Naive thymus-derived CD4-positive, alpha-beta T cell (primary cell): ENCODE measurements around the gene CHTF8. TPM values are rescaled to one million over a fixed set of nuclear protein-coding genes. Genes with fewer than 3 reads are reported as not detected.
"Not testable (repeated sequence)": the region's sequence is repeated elsewhere in the genome, so short reads cannot be mapped to it uniquely, and the experiment has no call there.

Experiments
- ATAC-seq: fragments of 150-1000 bp; cut with Tn5 transposase; 2 replicates; pipeline ENCODE4 v1.10.0; 2021; ENCODE audit warnings: mild to moderate bottlenecking, moderate library complexity
- CTCF ChIA-PET: fragments of 350-600 bp; sonication (Branson Sonifier 250); formaldehyde crosslinking; loops from one replicate; lab custom pipeline; 2021; ENCODE audit warnings: antibody characterized with exemption; lab: Charles Lee
- POLR2A ChIA-PET: fragments of 350-600 bp; sonication (Branson Sonifier 250); formaldehyde crosslinking; loops from one replicate; lab custom pipeline; 2021; ENCODE audit warnings: antibody characterized with exemption, inconsistent platforms; lab: Charles Lee
- DNase-seq, 9 donors: peaks; one replicate each; pipeline versions ENCODE4 v3.0.0 to v3.0.0-alpha.2; 2020 to 2022; ENCODE audit warnings: mixed read lengths in 1 of 9
- H3K27ac ChIP-seq: one replicate; pipeline ENCODE4 v1.7.0; 2013; ENCODE audit warnings: mild to moderate bottlenecking, low read depth, low read length, moderate library complexity
- H3K27me3 ChIP-seq, 2 donors: one replicate each; pipeline ENCODE4 v1.7.0; 2013; ENCODE audit warnings: low read length in 2 of 2, mild to moderate bottlenecking in 2 of 2, moderate library complexity in 2 of 2; ENCODE audit not compliant: control insufficient read depth in 2 of 2, insufficient read depth in 2 of 2
- H3K36me3 ChIP-seq, 3 experiments: 1 replicate in 2 of 3; 2 replicates in 1 of 3; pipeline ENCODE4 v1.7.0; 2013; ENCODE audit warnings: low read length in 3 of 3, mild to moderate bottlenecking in 3 of 3, moderate library complexity in 1 of 3; ENCODE audit not compliant: insufficient read depth in 3 of 3, control insufficient read depth in 2 of 3
- H3K4me1 ChIP-seq, 2 donors: one replicate each; pipeline ENCODE4 v1.7.0; 2013; ENCODE audit warnings: low read length in 2 of 2, mild to moderate bottlenecking in 2 of 2, moderate library complexity in 1 of 2; ENCODE audit not compliant: control insufficient read depth in 2 of 2, insufficient read depth in 2 of 2
- H3K4me3 ChIP-seq: 2 replicates; pipeline ENCODE4 v1.7.0; 2013; ENCODE audit warnings: mild to moderate bottlenecking, low read length
- H3K9me3 ChIP-seq, 3 experiments: 1 replicate in 2 of 3; 2 replicates in 1 of 3; pipeline ENCODE4 v1.7.0; 2013; ENCODE audit warnings: low read length in 3 of 3; ENCODE audit not compliant: control insufficient read depth in 2 of 3
- H3K27ac Mint-ChIP-seq, 9 donors: one replicate each; pipeline ENCODE4 v1.8.0; 2020 to 2022; ENCODE audit warnings: mixed read lengths in 9 of 9, mild to moderate bottlenecking in 8 of 9, moderate library complexity in 5 of 9, inconsistent platforms in 2 of 9
- H3K27me3 Mint-ChIP-seq, 5 donors: one replicate each; pipeline ENCODE4 v1.8.0; 2021 to 2022; ENCODE audit warnings: mixed read lengths in 5 of 5, mild to moderate bottlenecking in 1 of 5
- H3K36me3 Mint-ChIP-seq, 5 donors: one replicate each; pipeline ENCODE4 v1.8.0; 2020 to 2022; ENCODE audit warnings: mixed read lengths in 5 of 5, mild to moderate bottlenecking in 3 of 5, inconsistent platforms in 1 of 5
- H3K4me1 Mint-ChIP-seq, 7 donors: one replicate each; pipeline ENCODE4 v1.8.0; 2020 to 2022; ENCODE audit warnings: mixed read lengths in 7 of 7, mild to moderate bottlenecking in 3 of 7, inconsistent platforms in 1 of 7
- H3K4me3 Mint-ChIP-seq, 10 donors: one replicate each; pipeline ENCODE4 v1.8.0; 2020 to 2022; ENCODE audit warnings: mild to moderate bottlenecking in 10 of 10, mixed read lengths in 10 of 10, moderate library complexity in 6 of 10, inconsistent platforms in 2 of 10
- H3K9me3 Mint-ChIP-seq, 11 donors: one replicate each; pipeline ENCODE4 v1.8.0; 2020 to 2022; ENCODE audit warnings: mixed read lengths in 11 of 11, mild to moderate bottlenecking in 4 of 11, inconsistent platforms in 1 of 11, moderate library complexity in 1 of 11
- intact Hi-C, 2 donors: fragments of 100-400 bp; cut with micrococcal nuclease; formaldehyde crosslinking; loops; one replicate each; pipeline ENCODE4 v1.15.1; 2023
- polyA plus RNA-seq, 2 donors: library from polyadenylated mRNA; unstranded; fragments of 300-500 nt; fragmentation: Illumina TruSeq; gene quantifications; one replicate each; pipeline ENCODE4 v1.2.3, GENCODE V29; 2021
- total RNA-seq, 6 experiments: library from RNA in 5 of 6; stranded (reverse) in 5 of 6; gene quantifications; 1 replicate in 5 of 6; 2 replicates in 1 of 6; pipeline ENCODE4 v1.2.3 and lab custom pipeline; 2021 to 2026

The CHTF8 gene
- total and polyA plus RNA-seq, 7 experiments from 2014 or later, result 53.3 to 210 (median 141) TPM

DNA sequence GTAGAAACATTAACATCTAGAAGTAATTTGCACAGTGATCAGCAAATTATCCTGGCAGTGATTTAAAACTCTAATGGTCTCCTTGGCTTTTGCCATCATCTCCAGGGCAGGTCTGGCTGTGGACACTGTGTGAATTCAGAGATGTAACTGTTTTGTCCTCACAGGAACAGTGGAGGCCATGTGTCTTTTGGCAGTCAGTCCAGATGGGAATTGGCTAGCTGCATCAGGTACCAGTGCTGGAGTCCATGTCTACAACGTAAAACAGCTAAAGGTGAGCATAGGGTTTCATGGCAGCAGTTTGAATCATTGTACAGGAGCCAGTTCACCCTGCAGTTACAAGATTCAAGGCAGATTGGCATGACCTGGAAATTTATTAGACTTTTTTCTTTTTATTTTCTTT, 27.8 kb upstream of the CHTF8 start:
- H3K4me3 ChIP-seq, result no peak overlapping the region
- CTCF ChIA-PET, result no interaction called here

DNA sequence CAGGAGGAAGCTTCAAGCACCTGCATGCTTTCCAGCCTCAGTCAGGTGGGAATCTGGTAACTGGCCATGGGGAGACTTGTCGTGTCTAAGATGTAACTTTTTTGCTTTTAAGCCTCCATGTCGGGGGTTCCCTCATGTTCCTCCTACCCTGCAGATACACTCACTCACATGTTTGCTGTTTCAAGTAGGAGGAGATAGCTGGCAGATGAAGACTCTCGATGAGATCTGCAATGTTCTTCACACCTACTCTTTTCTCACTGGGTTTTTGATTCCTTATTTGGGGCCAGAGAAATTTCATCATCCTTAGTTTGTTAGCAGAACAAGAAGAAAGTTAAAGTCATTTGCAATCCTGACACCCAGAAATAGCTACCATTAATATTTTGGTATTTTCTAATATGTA, 24.8 kb upstream of the CHTF8 start:
- H3K4me3 ChIP-seq, result no peak overlapping the region
- intact Hi-C loops, result no loop called here
- Mint-ChIP-seq H3K36me3 (peaks cover 17 to 57% (median 40%) of the 10 kb centered on the region in 5 donors), H3K4me1 (peaks cover 0 to 10% (median 0%) of the 10 kb centered on the region in 7 donors), H3K4me3 (no peak overlapping the region), H3K27ac (no peak overlapping the region), H3K9me3 (no peaks in the 10 kb centered on the region), H3K27me3 (no peaks in the 10 kb centered on the region)
- no peaks in the 10 kb centered on the region for H3K27me3 ChIP-seq
- no peak overlapping the region for H3K27ac ChIP-seq
- peaks cover 5 to 84% (median 22%) of the 10 kb centered on the region in 3 experiments for H3K36me3 ChIP-seq
- DNase-seq, result no peak
- ChIA-PET CTCF (interaction anchor here (2.1 kb wide), 1 partner anchor 128 kb away, joined by 11 read pairs; no protein-coding TSS in a partner anchor), POLR2A (no interaction called here)
- H3K4me1 ChIP-seq, result no peaks in the 10 kb centered on the region
- no peak for ATAC-seq
- no peaks in the 10 kb centered on the region for H3K9me3 ChIP-seq

More for the DNA sequence above, 27.8 kb upstream of the CHTF8 start:
- no peaks in the 10 kb centered on the region for H3K27me3 ChIP-seq
- H3K9me3 Mint-ChIP-seq, result no peaks in the 10 kb centered on the region
- H3K4me3 Mint-ChIP-seq, result no peak overlapping the region
- POLR2A ChIA-PET, result no interaction called here
- ATAC-seq (no peak), DNase-seq (no peak)
- H3K9me3 ChIP-seq, result no peaks in the 10 kb centered on the region
- H3K4me1 ChIP-seq, result no peaks in the 10 kb centered on the region
- H3K27me3 Mint-ChIP-seq, result no peaks in the 10 kb centered on the region
- intact Hi-C loops, result no loop called here
- H3K4me1 Mint-ChIP-seq, result peaks cover 0 to 11% (median under 1%) of the 10 kb centered on the region in 7 donors
- peaks cover 11 to 49% (median 38%) of the 10 kb centered on the region in 5 donors for H3K36me3 Mint-ChIP-seq
- H3K27ac Mint-ChIP-seq, result no peak overlapping the region
- no peak overlapping the region for H3K27ac ChIP-seq
- H3K36me3 ChIP-seq, result peaks cover 7 to 74% (median 7%) of the 10 kb centered on the region in 3 experiments

DNA sequence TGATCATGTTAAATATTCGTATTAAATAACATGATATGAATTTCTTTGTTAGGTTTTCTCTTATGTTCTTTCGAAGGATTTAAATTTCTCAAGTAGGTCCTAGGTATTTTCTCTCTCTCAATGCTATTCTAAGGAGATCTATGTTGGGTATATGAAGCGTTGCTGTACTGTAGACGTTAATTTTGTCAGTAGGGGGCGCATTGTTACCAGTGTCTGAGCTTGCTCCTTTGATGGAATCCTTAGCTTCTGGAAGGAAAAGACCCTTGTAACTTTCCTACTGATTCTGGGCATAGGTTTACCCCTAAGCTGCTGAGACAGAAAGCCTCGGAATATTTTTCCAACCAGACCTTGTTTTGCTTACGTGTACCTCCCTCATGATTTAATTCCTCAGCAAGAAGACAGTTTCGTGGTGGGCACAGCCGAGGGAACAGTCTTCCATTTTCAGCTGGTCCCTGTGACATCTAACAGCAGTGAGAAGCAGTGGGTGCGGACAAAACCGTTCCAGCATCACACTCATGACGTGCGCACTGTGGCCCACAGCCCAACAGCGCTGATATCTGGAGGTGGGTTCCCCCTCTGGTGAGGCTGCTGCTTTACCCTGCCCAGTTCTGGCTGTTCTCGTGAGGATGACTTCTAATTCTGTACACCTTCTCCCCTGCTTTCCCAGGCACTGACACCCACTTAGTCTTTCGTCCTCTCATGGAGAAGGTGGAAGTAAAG, 17.9 kb upstream of the CHTF8 start:
- H3K36me3 ChIP-seq, result peaks cover 5 to 64% (median 15%) of the 10 kb centered on the region in 3 experiments
- CTCF ChIA-PET, result interaction anchor here (0.6 to 6.9 kb wide), 11 partner anchors 38 to 271 kb away, joined by 3 to 131 read pairs (median 3); no protein-coding TSS in a partner anchor

DNA sequence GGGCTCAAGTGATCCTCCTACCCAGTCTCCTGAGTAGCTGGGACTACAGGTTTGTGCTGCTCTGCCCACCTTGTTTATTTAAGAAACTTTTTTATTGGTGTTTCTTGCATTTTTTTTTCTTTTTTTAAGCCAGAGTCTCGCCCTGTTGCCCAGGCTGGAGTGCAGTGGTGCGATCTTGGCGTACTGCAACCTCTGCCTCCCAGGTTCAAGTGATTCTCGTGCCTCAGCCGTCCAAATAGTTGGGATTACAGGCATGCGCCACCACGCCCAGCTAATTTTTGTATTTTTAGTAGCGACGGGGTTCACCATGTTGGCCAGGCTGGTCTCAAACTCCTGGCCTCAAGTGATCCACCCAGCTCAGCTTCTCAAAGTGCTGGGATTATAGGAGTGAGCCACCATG, 17.2 kb upstream of the CHTF8 start:
- not testable (repeated sequence) for H3K4me1 Mint-ChIP-seq, H3K4me1 ChIP-seq, H3K27ac ChIP-seq, H3K27me3 ChIP-seq, H3K27ac Mint-ChIP-seq, H3K9me3 Mint-ChIP-seq, ATAC-seq, H3K9me3 ChIP-seq, H3K27me3 Mint-ChIP-seq, H3K4me3 Mint-ChIP-seq, DNase-seq, H3K4me3 ChIP-seq
- ChIA-PET POLR2A (interaction anchor here (0.7 kb wide), 1 partner anchor 136 kb away, joined by 3 read pairs; no protein-coding TSS in a partner anchor), CTCF (interaction anchor here (0.6 to 6.9 kb wide), 6 partner anchors 20 to 180 kb away, joined by 3 to 131 read pairs (median 6); no protein-coding TSS in a partner anchor)
- intact Hi-C loops, result loop anchor here (1.0 to 5.0 kb wide), 3 partner anchors 38 to 138 kb away; partner anchors contain the start of gene SNTB2 (in 1 of the 2)
- H3K36me3 ChIP-seq, result peaks cover 5 to 65% (median 15%) of the 10 kb centered on the region in 3 experiments
- peaks cover 8 to 34% (median 26%) of the 10 kb centered on the region in 5 donors for H3K36me3 Mint-ChIP-seq

More for the DNA sequence above, 17.9 kb upstream of the CHTF8 start:
- H3K9me3 Mint-ChIP-seq, result no peaks in the 10 kb centered on the region
- peak in 7 of 9 donors; percentile 41 to 70 (median 63) for DNase-seq
- POLR2A ChIA-PET, result interaction anchor here (1.0 kb wide), 1 partner anchor 135 kb away, joined by 3 read pairs; no protein-coding TSS in a partner anchor
- intact Hi-C loops, result loop anchor here (1.0 to 5.0 kb wide), 3 partner anchors 37 to 137 kb away; partner anchors contain the start of gene SNTB2 (in 1 of the 2)
- no peaks in the 10 kb centered on the region for H3K4me1 ChIP-seq
- no peak overlapping the region for H3K4me3 Mint-ChIP-seq
- H3K4me3 ChIP-seq, result no peak overlapping the region
- no peaks in the 10 kb centered on the region for H3K27me3 ChIP-seq
- peak; percentile 84 for ATAC-seq
- H3K27ac ChIP-seq, result no peak overlapping the region
- peaks cover 11 to 38% (median 26%) of the 10 kb centered on the region in 5 donors for H3K36me3 Mint-ChIP-seq
- H3K9me3 ChIP-seq, result no peaks in the 10 kb centered on the region
- H3K27ac Mint-ChIP-seq, result peak overlapping the region in 1 of 9 donors; percentile 2
- H3K4me1 Mint-ChIP-seq, result peaks cover 0 to 5% (median 3%) of the 10 kb centered on the region in 7 donors
- H3K27me3 Mint-ChIP-seq, result no peaks in the 10 kb centered on the region

DNA sequence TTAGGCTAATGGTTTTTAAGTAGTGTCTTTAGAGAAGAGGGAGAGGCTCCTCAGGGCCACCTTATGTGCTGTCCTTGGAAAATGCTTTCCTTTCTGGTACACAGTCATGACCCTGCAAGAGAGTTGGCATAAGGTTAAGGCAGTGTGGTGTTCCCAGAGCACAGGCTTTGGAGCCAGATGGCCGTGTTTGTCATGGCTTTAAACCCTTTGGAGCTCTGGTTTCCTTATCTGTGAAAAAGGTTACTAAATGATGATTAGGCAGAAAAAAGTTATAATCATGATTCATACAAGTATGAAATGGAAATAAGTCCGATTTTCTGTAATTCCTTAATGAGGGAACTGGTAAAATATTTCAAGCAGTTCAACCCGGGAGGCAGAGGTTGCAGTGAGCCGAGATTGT, 13.3 kb upstream of the CHTF8 start:
- peaks cover 4 to 63% (median 16%) of the 10 kb centered on the region in 3 experiments for H3K36me3 ChIP-seq
- H3K4me1 Mint-ChIP-seq, result peaks cover 0 to 13% (median 4%) of the 10 kb centered on the region in 7 donors
- peaks cover 12 to 42% (median 27%) of the 10 kb centered on the region in 5 donors for H3K36me3 Mint-ChIP-seq

DNA sequence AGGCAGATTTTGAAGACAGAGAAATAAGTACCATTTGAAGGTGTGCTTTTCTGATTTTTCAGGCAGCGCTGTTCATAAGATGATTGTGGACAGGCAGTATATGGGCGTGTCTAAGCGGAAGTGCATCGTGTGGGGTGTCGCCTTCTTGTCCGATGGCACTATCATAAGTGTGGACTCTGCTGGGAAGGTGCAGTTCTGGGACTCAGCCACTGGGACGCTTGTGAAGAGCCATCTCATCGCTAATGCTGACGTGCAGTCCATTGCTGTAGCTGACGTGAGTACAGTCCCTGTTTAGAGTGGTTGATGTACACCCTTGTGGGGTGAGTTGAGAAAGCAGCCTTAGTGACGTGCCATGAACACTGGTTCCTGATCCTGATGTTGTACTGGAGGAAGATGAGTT, 10.7 kb upstream of the CHTF8 start:
- Mint-ChIP-seq H3K4me3 (no peak overlapping the region), H3K4me1 (peaks cover 0 to 14% (median 4%) of the 10 kb centered on the region in 7 donors), H3K9me3 (no peaks in the 10 kb centered on the region), H3K36me3 (peaks cover 15 to 51% (median 34%) of the 10 kb centered on the region in 5 donors), H3K27ac (peak overlapping the region in 2 of 9 donors; percentile 34 to 48), H3K27me3 (no peaks in the 10 kb centered on the region)
- Histone ChIP-seq H3K4me1 (no peaks in the 10 kb centered on the region), H3K36me3 (peaks cover 4 to 66% (median 16%) of the 10 kb centered on the region in 3 experiments), H3K9me3 (no peaks in the 10 kb centered on the region), H3K27me3 (no peaks in the 10 kb centered on the region), H3K4me3 (no peak overlapping the region), H3K27ac (no peak overlapping the region)
- ATAC-seq, result no peak
- ChIA-PET POLR2A (no interaction called here), CTCF (no interaction called here)
- intact Hi-C loops, result no loop called here
- DNase-seq, result no peak

More for the DNA sequence above, 13.3 kb upstream of the CHTF8 start:
- intact Hi-C loops, result no loop called here
- POLR2A ChIA-PET, result no interaction called here
- no peaks in the 10 kb centered on the region for H3K27me3 ChIP-seq
- ATAC-seq (no peak), DNase-seq (no peak)
- Mint-ChIP-seq H3K27me3 (no peaks in the 10 kb centered on the region), H3K27ac (no peak overlapping the region), H3K9me3 (no peaks in the 10 kb centered on the region), H3K4me3 (no peak overlapping the region)
- no peak overlapping the region for H3K4me3 ChIP-seq
- no peaks in the 10 kb centered on the region for H3K4me1 ChIP-seq
- no peaks in the 10 kb centered on the region for H3K9me3 ChIP-seq
- CTCF ChIA-PET, result interaction anchor here (0.7 kb wide), 2 partner anchors 14 to 96 kb away, joined by 3 read pairs; no protein-coding TSS in a partner anchor
- H3K27ac ChIP-seq, result no peak overlapping the region
